GM23248 (cell line): ENCODE results near the gene RSPH1. TPM values are rescaled to one million over a fixed set of nuclear protein-coding genes. Genes with fewer than 3 reads are reported as not detected.

Experiments
- DNase-seq: peaks from one replicate; pipeline ENCODE4 v3.0.0-alpha.2; 2015
- H2AFZ ChIP-seq: fragments of 200-600 bp; sonication (generic); 2 replicates; pipeline ENCODE4 v1.6.1; 2016; ENCODE audit warnings: antibody characterized with exemption
- H3F3A ChIP-seq: fragments of 200-600 bp; sonication (generic); 2 replicates; pipeline ENCODE4 v1.6.1; 2016; ENCODE audit warnings: mild to moderate bottlenecking, antibody characterized with exemption, mixed run types; ENCODE audit not compliant: insufficient read depth
- H3K27ac ChIP-seq: fragments of 200-600 bp; sonication (generic); 2 replicates; pipeline ENCODE4 v1.5.1; 2016; ENCODE audit warnings: mild to moderate bottlenecking
- H3K27me3 ChIP-seq: fragments of 200-600 bp; sonication (generic); replicated peaks from 2 replicates; pipeline ENCODE4 v1.6.1; 2016; ENCODE audit warnings: mild to moderate bottlenecking; ENCODE audit not compliant: insufficient read depth
- H3K36me3 ChIP-seq: fragments of 200-600 bp; sonication (generic); 2 replicates; pipeline ENCODE4 v1.6.1; 2016; ENCODE audit warnings: low read depth, mild to moderate bottlenecking
- H3K4me1 ChIP-seq: fragments of 200-600 bp; sonication (generic); 2 replicates; pipeline ENCODE4 v1.6.1; 2016; ENCODE audit warnings: mild to moderate bottlenecking; ENCODE audit not compliant: insufficient read depth
- H3K4me2 ChIP-seq: fragments of 200-600 bp; sonication (generic); one replicate; pipeline ENCODE4 v1.6.1; 2016; ENCODE audit warnings: mild to moderate bottlenecking; ENCODE audit not compliant: unreplicated experiment
- H3K4me3 ChIP-seq: fragments of 200-600 bp; sonication (generic); 2 replicates; pipeline ENCODE4 v1.5.1; 2016; ENCODE audit warnings: mild to moderate bottlenecking
- H3K79me2 ChIP-seq: fragments of 200-600 bp; sonication (generic); 2 replicates; pipeline ENCODE4 v1.6.1; 2016; ENCODE audit warnings: mild to moderate bottlenecking; ENCODE audit not compliant: insufficient read depth
- H3K9ac ChIP-seq: fragments of 200-600 bp; sonication (generic); 2 replicates; pipeline ENCODE4 v1.6.1; 2016; ENCODE audit warnings: mild to moderate bottlenecking
- H3K9me2 ChIP-seq: fragments of 200-600 bp; sonication (generic); 2 replicates; pipeline ENCODE4 v1.6.1; 2016; ENCODE audit warnings: mixed run types, mild to moderate bottlenecking, moderate library complexity; ENCODE audit not compliant: insufficient read depth
- H3K9me3 ChIP-seq: fragments of 200-600 bp; sonication (generic); one replicate; pipeline ENCODE4 v1.6.1; 2017; ENCODE audit warnings: low read depth
- H4K20me1 ChIP-seq: fragments of 200-600 bp; sonication (generic); 2 replicates; pipeline ENCODE4 v1.6.0; 2016; ENCODE audit not compliant: insufficient read depth
- EZH2 ChIP-seq: fragments of 200-600 bp; sonication (generic); IDR thresholded peaks from 2 replicates; pipeline ENCODE4 v1.6.1; 2018; ENCODE audit warnings: antibody characterized with exemption, mild to moderate bottlenecking; ENCODE audit not compliant: insufficient read depth, poor library complexity, severe bottlenecking
- EZH2phosphoT487 ChIP-seq: fragments of 200-600 bp; sonication (generic); IDR thresholded peaks from 2 replicates; pipeline ENCODE4 v1.6.1; 2018; ENCODE audit warnings: antibody characterized with exemption, moderate library complexity, mild to moderate bottlenecking, low read depth; ENCODE audit not compliant: insufficient read depth
- WGBS, 2 experiments: methylation state at CpG; one replicate each; pipeline ENCODE4 v1.1.6; 2015 to 2017; ENCODE audit warnings: low lambda C conversion rate in 2 of 2, low coverage in 1 of 2; ENCODE audit errors: missing lambda C conversion rate in 2 of 2; 5-methylcytosine and 5-hydroxymethylcytosine counted together
- in situ Hi-C: fragments of 300-500 bp; cut with MboI; formaldehyde crosslinking; loops from 2 replicates; pipeline ENCODE4 v1.15.0; 2020
- polyA plus RNA-seq: library from polyadenylated mRNA; unstranded; fragments of >200 nt; fragmentation: Nextera tagmentation; extraction: Ambion mirVana; gene quantifications from 2 replicates; pipeline ENCODE4 v1.2.1, GENCODE V29; 2016
- total RNA-seq: library from RNA; depleted of rRNA; stranded (reverse); fragments of >200 nt; shearing (Covaris generic); gene quantifications from 2 replicates; pipeline ENCODE4 v1.2.3, GENCODE V29; 2014; rRNA removed

RSPH1 gene
- total and polyA plus RNA-seq, 2 experiments from 2014 or later: 0.32 TPM; not detected in 1

GRCh38 chr21:42423197-42423675 is 72.8 kb downstream of the RSPH1 start:
- H3K27me3 ChIP-seq: peaks cover 3% of the 10 kb centered on the region; the same call in 1 of the 2 replicates
- H3K9me2 ChIP-seq: no peaks in the 10 kb centered on the region
- no peak for DNase-seq
- no peaks in the 10 kb centered on the region for H4K20me1 ChIP-seq
- no peak overlapping the region for H3K27ac ChIP-seq
- H3K4me1 ChIP-seq: no peaks in the 10 kb centered on the region
- no peaks in the 10 kb centered on the region for H3K79me2 ChIP-seq
- 33 to 39% methylated on average over 10 of the region's 10 CpGs for WGBS, 2 experiments
- H2AFZ ChIP-seq: no peak overlapping the region
- no peak overlapping the region for H3K9ac ChIP-seq
- H3K9me3 ChIP-seq: no peaks in the 10 kb centered on the region
- TF ChIP-seq EZH2 (no peak), EZH2phosphoT487 (no peak)
- no peak overlapping the region for H3K4me3 ChIP-seq
- H3F3A ChIP-seq: no peaks in the 10 kb centered on the region
- in situ Hi-C loops: no loop called here
- H3K36me3 ChIP-seq: no peaks in the 10 kb centered on the region
- H3K4me2 ChIP-seq: no peak overlapping the region

Other genes starting within 250 kb of the RSPH1 start
- gene TFF3, start 180.8 kb downstream of the RSPH1 start, total RNA-seq: not detected in 2 replicates
- not detected in 2 replicates for gene TFF3, start 180.8 kb downstream of the RSPH1 start, polyA plus RNA-seq
- gene TFF2, start 145.2 kb downstream of the RSPH1 start, total RNA-seq: not detected in 2 replicates
- not detected in 2 replicates for gene TFF2, start 145.2 kb downstream of the RSPH1 start, polyA plus RNA-seq
- gene TFF1, start 129.7 kb downstream of the RSPH1 start, total RNA-seq: not detected in 2 replicates
- gene TFF1, start 129.7 kb downstream of the RSPH1 start, polyA plus RNA-seq: not detected in 2 replicates
- gene TMPRSS3, start 100.2 kb downstream of the RSPH1 start, total RNA-seq: not detected in 2 replicates
- gene TMPRSS3, start 100.2 kb downstream of the RSPH1 start, polyA plus RNA-seq: not detected in 2 replicates
- gene UBASH3A, start 92.3 kb downstream of the RSPH1 start, total RNA-seq: not detected in 2 replicates
- not detected in 2 replicates for gene UBASH3A, start 92.3 kb downstream of the RSPH1 start, polyA plus RNA-seq
- not detected in 2 replicates for gene SLC37A1, start 17.6 kb upstream of the RSPH1 start, total RNA-seq
- 0.23 TPM in 1 of 2 replicates, not detected in the other for gene SLC37A1, start 17.6 kb upstream of the RSPH1 start, polyA plus RNA-seq
- not detected in 2 replicates for gene PDE9A, start 157.4 kb upstream of the RSPH1 start, total RNA-seq
- gene PDE9A, start 157.4 kb upstream of the RSPH1 start, polyA plus RNA-seq: not detected in 2 replicates